GM19351 (cell line): ENCODE measurements around the gene TMEM107.
"Not testable (repeated sequence)": the region's sequence is repeated elsewhere in the genome, so short reads cannot be mapped to it uniquely, and the experiment has no call there.

ENCODE experiments used
- ATAC-seq: cut with Tn5 transposase; IDR thresholded peaks from one replicate; pipeline ENCODE4 v1.9.1; 2021; ENCODE audit warnings: mild to moderate bottlenecking, moderate library complexity; ENCODE audit not compliant: unreplicated experiment

Gene TMEM107

DNA sequence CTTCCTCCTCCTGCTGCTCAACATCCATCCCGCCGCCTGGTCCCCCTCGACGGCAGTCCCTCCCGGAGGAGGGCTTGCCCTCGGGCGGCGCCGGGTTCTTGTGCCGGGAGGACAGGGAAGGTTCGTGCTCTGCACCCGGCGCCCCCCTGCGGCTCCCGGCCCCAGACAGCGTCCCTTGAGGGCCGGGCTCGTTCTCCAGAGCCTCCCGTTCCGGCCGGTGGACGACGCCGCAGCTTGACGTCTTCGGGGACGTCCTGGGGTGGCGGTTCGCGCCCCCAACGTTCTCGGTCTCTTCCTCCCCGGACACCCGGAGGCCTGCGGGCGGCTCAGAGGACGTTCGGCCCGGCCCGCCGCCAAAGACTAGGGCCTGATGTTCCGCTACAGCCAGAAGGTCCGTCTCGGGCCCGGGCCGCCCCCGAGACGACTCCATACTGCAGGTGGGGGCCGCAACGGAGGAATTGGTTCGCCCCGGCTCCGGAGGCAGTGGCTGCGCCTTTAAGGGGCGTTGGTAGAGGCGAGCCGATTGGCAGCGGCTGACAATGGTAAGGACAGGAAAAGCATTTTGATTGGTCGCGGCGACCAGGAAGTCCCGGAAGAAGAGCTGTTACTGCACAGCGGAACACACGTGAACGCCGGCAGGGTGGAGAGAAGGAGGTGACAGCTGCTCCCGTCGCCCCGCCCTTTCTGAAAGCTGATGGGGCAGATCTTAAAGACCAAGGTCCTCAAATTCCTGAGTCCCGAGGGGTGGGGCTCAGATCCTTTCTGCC, 13.7 kb upstream of the TMEM107 start, which contains the start of gene BORCS6:
BORCS6 (minus strand) TSS at position 470 of the 767 bp plus-strand sequence; CDS start at position 430, 40 bp downstream.
- peak; percentile 55 for ATAC-seq

DNA sequence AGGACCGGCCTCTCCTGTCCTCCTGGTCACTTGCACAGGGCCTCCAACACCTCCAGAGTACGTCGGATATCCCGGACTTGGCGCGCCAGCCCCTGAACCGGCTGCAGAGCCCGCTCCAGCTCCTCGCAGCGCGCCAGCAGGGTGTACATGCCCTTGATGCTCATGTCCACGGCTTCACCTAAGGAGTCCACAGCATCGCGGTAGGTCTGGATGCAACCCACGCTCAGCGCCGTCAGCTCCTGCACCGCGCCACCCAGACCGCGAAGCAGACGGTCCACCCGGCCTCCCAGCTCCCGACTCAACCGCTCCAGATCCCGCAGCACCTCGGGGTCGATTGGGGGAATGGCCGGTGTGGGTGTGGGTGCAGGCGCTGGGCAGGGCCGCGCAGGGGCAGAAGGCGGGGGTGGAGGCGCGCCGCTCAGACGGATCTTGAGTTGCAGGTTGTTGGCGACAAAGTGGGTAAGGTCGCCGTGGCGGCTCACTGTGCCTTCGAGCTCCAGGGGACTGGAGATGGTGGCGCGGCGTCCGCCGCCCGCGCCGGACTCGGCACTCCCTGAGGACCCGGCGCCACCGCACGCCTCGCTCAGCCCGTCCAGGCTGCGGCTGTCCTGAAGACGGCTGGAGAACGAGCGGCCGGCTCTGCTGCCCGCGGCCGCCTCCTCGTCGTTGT, 13.0 kb upstream of the TMEM107 start:
- no peak for ATAC-seq

DNA sequence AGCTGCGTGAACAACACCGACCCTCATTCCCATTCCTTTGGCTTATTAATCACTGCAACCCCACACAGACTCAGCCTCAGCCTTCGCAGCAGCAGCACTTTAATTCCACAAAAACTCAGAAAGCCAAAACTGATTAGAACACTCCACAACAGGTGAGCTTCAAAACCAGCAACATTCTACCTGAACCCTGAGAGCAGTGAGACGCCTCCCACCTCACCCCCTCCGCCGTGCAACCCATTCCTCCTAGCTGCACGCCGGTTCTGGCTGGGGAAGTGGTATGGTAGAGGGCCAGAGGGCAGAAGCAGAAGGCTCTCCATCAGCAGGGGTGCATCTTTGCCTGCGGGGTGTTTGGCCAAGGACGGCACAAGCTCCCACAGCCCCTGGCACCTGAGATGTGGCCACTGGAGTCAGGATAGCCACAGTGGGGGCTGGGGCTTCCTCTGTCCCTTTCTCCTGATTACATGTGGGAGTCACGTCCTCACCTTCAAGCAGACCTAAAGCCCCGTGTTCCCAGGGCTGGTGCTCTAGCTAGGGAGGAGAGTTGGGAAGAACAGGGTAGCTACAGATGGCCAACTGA, 12.2 kb upstream of the TMEM107 start:
- no peak for ATAC-seq

- no peak for ATAC-seq
These were observed 11.5 kb upstream of the TMEM107 start for GRCh38 chr17:8187517-8188262.

- no peak for ATAC-seq
These were observed 10.8 kb upstream of the TMEM107 start for GRCh38 chr17:8186787-8187516.

GRCh38 chr17:8186446-8186786, 10.2 kb upstream of the TMEM107 start:
- no peak for ATAC-seq

GRCh38 chr17:8185582-8186445, 9.6 kb upstream of the TMEM107 start:
- ATAC-seq = no peak

DNA sequence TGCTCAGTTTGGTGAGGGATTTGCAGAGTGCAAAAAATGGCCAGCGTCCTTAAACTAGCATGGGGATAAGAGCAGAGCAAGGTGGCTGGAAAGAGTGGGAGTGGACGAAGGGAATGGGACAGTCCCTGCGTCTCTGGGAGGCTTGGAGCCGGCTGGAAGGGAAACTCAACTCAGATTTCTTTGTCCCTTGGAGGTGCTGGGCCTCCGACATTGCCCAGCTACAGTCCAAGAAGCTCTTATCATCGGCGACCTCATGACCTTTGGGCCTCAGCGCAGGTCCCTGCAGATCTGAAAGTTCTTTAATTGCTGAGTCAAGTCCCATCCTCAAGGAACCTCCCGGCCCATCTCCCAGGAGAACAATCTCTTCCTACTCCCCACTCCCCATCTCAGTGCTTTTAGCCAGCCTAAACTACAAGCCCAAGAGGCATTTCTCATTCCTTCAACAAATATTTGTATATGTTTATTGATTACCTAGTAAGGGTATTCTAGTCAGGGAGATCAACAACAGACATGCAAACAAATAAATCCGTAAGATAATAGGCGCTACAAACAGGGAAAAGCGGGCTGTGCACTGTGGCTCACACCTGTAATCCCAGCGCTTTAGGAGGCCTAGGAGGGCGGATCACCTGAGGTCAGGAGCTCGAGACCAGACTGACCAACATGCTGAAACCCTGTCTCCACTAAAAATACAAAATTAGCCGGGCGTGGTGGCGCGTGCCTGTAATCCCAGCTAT, 985 bp upstream of the TMEM107 start:
- ATAC-seq = no peak

GRCh38 chr17:8175795-8176196, 384 bp downstream of the TMEM107 start:
- ATAC-seq = no peak

DNA sequence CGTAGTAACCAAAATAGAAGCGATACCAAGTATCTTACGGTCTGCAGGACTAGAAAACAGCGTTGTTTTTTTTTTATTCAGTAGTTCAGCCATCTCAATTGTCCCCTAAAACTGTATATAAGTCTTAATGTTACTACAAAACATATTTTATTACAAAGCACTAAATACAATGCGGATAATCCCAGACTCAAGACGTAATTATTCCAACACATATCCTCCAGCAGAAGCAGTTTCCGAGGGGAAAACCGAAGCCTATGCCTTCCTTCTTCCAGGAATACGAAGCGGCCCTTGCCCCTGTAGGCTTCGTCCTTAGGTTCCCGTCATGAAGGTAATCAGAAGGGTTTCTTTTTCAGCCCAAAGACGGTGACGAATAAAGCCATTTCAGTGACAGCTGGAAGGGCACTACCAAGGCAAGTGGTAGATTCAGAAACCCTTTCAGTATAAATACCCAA, 2.3 kb downstream of the TMEM107 start:
- ATAC-seq = no peak

DNA sequence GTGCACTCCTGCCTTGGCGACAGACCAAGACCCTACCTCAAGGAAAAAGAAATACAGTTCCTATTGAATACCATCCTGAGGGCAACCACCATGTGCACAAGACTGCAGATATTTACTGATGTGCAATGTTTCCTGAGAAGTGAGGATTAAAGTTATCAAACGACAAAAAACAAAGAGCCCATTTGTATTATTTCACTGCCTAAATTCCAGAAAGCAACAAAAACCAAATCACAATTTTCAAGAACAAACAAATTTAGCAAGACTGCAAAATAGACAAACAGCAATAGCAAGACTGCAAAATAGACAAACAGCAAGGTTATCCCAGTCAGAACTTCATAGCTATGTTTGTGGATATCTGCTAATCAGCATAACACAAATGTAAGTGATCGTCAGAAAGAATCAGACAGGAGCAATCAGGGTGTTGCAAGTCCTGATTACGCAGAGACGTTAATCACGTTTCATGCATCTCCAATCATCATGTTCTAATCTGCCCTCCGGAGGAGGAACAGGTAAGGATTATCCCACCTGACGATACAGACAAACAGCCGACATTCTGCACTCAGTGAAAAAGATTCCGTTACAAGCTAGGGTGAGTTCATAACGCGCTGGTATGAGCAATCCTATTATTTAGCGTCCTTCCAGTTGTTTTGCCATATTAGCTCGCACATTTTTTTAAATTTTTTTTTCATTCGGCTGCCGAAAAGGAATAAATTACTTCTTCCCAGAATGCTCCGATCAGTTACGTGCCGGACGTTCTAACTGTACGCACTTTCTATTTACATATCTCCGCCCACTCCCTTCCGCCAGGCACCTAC, 2.9 kb downstream of the TMEM107 start:
- ATAC-seq = peak; percentile 79

DNA sequence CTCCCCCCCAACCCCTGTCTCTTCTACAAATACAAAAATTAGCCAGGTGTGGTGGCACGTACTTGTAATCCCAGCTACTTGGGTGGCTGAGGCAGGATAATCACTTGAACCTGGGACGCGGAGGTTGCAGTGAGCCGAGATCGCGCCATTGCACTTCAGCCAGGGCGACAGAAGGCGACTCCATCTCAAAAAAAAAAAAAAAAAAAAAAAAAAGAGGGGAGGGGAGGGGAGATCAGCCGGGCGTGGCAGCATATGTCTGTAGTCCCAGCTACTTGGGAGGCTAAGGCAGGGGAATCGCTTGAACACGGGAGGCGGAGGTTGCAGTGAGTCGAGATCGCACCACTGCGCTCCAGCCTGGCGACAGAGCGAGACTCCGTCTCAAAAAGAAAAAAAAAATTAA, 6.0 kb downstream of the TMEM107 start:
- not testable (repeated sequence) for ATAC-seq

- no peak for ATAC-seq
These were observed 8.7 kb downstream of the TMEM107 start for GRCh38 chr17:8167526-8167925.

- no peak for ATAC-seq
These were observed 9.4 kb downstream of the TMEM107 start for GRCh38 chr17:8166731-8167130.

- no peak for ATAC-seq
These were observed 11.4 kb downstream of the TMEM107 start for GRCh38 chr17:8164815-8165131.

GRCh38 chr17:8163978-8164814, 12.0 kb downstream of the TMEM107 start:
- ATAC-seq = no peak
